DND-41 (cell line): ENCODE data around the gene HMGCL.

ENCODE experiments used
- EZH2 ChIP-seq: IDR thresholded peaks from 3 replicates; pipeline ENCODE4 v1.6.1; 2012; ENCODE audit warnings: borderline replicate concordance, low read depth, mild to moderate bottlenecking, moderate library complexity, low read length, inconsistent platforms; ENCODE audit not compliant: severe bottlenecking
- TF ChIP-seq, protein P1 (sequence below): IDR thresholded peaks from 2 replicates; pipeline ENCODE4 v1.5.1; 2012; ENCODE audit warnings: borderline replicate concordance, low read length, moderate library complexity, mild to moderate bottlenecking; ENCODE audit not compliant: poor library complexity, severe bottlenecking; ENCODE audit errors: extremely low read depth

DNA sequence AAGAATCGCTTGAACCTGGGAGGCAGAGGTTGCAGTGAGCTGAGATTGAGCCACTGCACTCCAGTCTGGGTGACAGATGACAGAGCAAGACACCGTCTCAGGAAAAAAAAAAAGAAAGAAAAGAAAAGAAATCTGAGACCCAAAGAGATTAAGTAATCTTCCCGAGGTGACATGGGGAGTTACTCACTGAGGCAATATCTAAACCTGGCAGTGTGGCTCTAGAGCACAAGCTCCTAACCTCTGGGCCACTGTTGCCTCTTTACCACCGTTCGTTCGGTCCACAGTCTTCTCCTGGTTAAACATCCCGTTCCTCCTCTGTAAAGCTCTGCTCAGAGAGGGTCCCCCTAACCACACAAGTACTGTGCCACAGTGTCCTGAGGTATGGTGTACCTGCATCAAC is 1.5 kb downstream of the HMGCL start:
- TF ChIP-seq, protein P1, sequence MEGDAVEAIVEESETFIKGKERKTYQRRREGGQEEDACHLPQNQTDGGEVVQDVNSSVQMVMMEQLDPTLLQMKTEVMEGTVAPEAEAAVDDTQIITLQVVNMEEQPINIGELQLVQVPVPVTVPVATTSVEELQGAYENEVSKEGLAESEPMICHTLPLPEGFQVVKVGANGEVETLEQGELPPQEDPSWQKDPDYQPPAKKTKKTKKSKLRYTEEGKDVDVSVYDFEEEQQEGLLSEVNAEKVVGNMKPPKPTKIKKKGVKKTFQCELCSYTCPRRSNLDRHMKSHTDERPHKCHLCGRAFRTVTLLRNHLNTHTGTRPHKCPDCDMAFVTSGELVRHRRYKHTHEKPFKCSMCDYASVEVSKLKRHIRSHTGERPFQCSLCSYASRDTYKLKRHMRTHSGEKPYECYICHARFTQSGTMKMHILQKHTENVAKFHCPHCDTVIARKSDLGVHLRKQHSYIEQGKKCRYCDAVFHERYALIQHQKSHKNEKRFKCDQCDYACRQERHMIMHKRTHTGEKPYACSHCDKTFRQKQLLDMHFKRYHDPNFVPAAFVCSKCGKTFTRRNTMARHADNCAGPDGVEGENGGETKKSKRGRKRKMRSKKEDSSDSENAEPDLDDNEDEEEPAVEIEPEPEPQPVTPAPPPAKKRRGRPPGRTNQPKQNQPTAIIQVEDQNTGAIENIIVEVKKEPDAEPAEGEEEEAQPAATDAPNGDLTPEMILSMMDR: no peak
- TF ChIP-seq EZH2: no peak
